Measurements from ENCODE around the gene C12orf57. TPM values are rescaled to one million over a fixed set of nuclear protein-coding genes. Genes with fewer than 3 reads are reported as not detected.

C12orf57 gene
- total and polyA plus RNA-seq, 2 of the 13 experiments (the other 11 are each of a cell fraction or from before 2014, with no cell fraction given) = 84.0 to 287 TPM

- TF ChIP-seq CREM (IDR thresholded peaks at IDR 0.05) (0 out of 2 replicates have a peak, but pooled peaks have one; percentile 38), CREM (CRISPR knock-in tag; IDR thresholded peaks at IDR 0.05) (no peak), MLLT10 (CRISPR knock-in tag; IDR thresholded peaks at IDR 0.05) (no peak), RELA (CRISPR knock-in tag; IDR thresholded peaks at IDR 0.05) (peak; percentile 48; the same call in 1 of the 2 replicates), ZFP62 (CRISPR knock-in tag; IDR thresholded peaks at IDR 0.05) (no peak), ZNF251 (CRISPR knock-in tag; IDR thresholded peaks at IDR 0.05) (no peak), SYNCRIP (IDR thresholded peaks at IDR 0.05; ENCODE audit: insufficient read depth, low read depth, low read length) (no peak), ZNF614 (CRISPR knock-in tag; IDR thresholded peaks at IDR 0.05; ENCODE audit: borderline replicate concordance) (peak; percentile 80; the same call in 1 of the 2 replicates), KDM5B (CRISPR knock-in tag; IDR thresholded peaks at IDR 0.05; ENCODE audit: borderline replicate concordance) (peak; percentile 43; the same call in 1 of the 2 replicates), PHF8 (CRISPR knock-in tag; IDR thresholded peaks at IDR 0.05) (peak; percentile 48), POGK (CRISPR knock-in tag; conservative IDR thresholded peaks at IDR 0.05) (peak; percentile 34; the same call in 1 of the 2 replicates), ZNF629 (CRISPR knock-in tag; conservative IDR thresholded peaks at IDR 0.05) (no peak), PAXIP1 (CRISPR knock-in tag; conservative IDR thresholded peaks at IDR 0.05) (peak; percentile 47; the same call in 1 of the 2 replicates), ZSCAN25 (CRISPR knock-in tag; IDR thresholded peaks at IDR 0.05) (no peak), RFXANK (CRISPR knock-in tag; IDR thresholded peaks at IDR 0.05) (peak; percentile 42; the same call in 1 of the 2 replicates), RARA (CRISPR knock-in tag; IDR thresholded peaks at IDR 0.05) (no peak), FOXC1 (CRISPR knock-in tag; IDR thresholded peaks at IDR 0.05; ENCODE audit: borderline replicate concordance) (peak; percentile 84), ZNF501 (CRISPR knock-in tag; IDR thresholded peaks at IDR 0.05) (0 out of 2 replicates have a peak, but pooled peaks have one; percentile 7), ZKSCAN8 (CRISPR knock-in tag; IDR thresholded peaks at IDR 0.05; ENCODE audit: borderline replicate concordance) (0 out of 2 replicates have a peak, but pooled peaks have one; percentile 6), HMG20A (CRISPR knock-in tag; IDR thresholded peaks at IDR 0.05; ENCODE audit: borderline replicate concordance) (no peak), ZNF660 (CRISPR knock-in tag; IDR thresholded peaks at IDR 0.05; ENCODE audit: borderline replicate concordance, low read depth) (no peak)
- TF ChIP-seq, protein P1, sequence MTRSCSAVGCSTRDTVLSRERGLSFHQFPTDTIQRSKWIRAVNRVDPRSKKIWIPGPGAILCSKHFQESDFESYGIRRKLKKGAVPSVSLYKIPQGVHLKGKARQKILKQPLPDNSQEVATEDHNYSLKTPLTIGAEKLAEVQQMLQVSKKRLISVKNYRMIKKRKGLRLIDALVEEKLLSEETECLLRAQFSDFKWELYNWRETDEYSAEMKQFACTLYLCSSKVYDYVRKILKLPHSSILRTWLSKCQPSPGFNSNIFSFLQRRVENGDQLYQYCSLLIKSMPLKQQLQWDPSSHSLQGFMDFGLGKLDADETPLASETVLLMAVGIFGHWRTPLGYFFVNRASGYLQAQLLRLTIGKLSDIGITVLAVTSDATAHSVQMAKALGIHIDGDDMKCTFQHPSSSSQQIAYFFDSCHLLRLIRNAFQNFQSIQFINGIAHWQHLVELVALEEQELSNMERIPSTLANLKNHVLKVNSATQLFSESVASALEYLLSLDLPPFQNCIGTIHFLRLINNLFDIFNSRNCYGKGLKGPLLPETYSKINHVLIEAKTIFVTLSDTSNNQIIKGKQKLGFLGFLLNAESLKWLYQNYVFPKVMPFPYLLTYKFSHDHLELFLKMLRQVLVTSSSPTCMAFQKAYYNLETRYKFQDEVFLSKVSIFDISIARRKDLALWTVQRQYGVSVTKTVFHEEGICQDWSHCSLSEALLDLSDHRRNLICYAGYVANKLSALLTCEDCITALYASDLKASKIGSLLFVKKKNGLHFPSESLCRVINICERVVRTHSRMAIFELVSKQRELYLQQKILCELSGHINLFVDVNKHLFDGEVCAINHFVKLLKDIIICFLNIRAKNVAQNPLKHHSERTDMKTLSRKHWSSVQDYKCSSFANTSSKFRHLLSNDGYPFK (CRISPR knock-in tag; IDR thresholded peaks at IDR 0.05; ENCODE audit: borderline replicate concordance) = peak; percentile 46; the same call in 1 of the 2 replicates
These were observed 2.5 kb downstream of the C12orf57 start (continued) for GRCh38 chr12:6946033-6946919.
